Choroid plexus epithelial cell (primary cell): ENCODE data around the gene CD200.

Source experiments
- DNase-seq: peaks from one replicate; pipeline ENCODE4 v3.0.0-alpha.2; 2010; ENCODE audit warnings: low read depth
- H3K4me3 ChIP-seq: 2 replicates; pipeline ENCODE4 v1.5.1; 2011; ENCODE audit warnings: low read depth, mild to moderate bottlenecking, control low read depth, low read length, moderate library complexity
- CTCF ChIP-seq: conservative IDR thresholded peaks from 2 replicates; pipeline ENCODE4 v1.5.1; 2011; ENCODE audit warnings: low read depth, mild to moderate bottlenecking, control low read depth, inconsistent platforms, low read length, moderate library complexity

Gene CD200

GRCh38 chr3:112355307-112355687 lies 22.3 kb downstream of the CD200 start:
- H3K4me3 ChIP-seq = no peak overlapping the region
- DNase-seq = no peak
- no peak for TF ChIP-seq CTCF

- no peak for TF ChIP-seq CTCF
- no peak overlapping the region for H3K4me3 ChIP-seq
- DNase-seq = peak; percentile 41
Measured at GRCh38 chr3:112357930-112358780, 25.2 kb downstream of the CD200 start.

GRCh38 chr3:112360561-112360960 lies 27.6 kb downstream of the CD200 start:
- DNase-seq = peak; percentile 51
- TF ChIP-seq CTCF = no peak
- no peak overlapping the region for H3K4me3 ChIP-seq

- H3K4me3 ChIP-seq = no peak overlapping the region
- no peak for TF ChIP-seq CTCF
- no peak for DNase-seq
Measured at GRCh38 chr3:112362221-112362620, 29.3 kb downstream of the CD200 start.

GRCh38 chr3:112364291-112364690 lies 31.3 kb downstream of the CD200 start:
- TF ChIP-seq CTCF = no peak
- no peak overlapping the region for H3K4me3 ChIP-seq
- no peak for DNase-seq

GRCh38 chr3:112365035-112365434 lies 32.1 kb downstream of the CD200 start:
- no peak for TF ChIP-seq CTCF
- H3K4me3 ChIP-seq = no peak overlapping the region
- no peak for DNase-seq

GRCh38 chr3:112365636-112366035 lies 32.7 kb downstream of the CD200 start:
- no peak for TF ChIP-seq CTCF
- no peak overlapping the region for H3K4me3 ChIP-seq
- DNase-seq = peak; percentile 72
